Esophagus squamous epithelium (tissue), 5 donors: Measurements from ENCODE around the gene TAF3. TPM values are rescaled to one million over a fixed set of nuclear protein-coding genes. Genes with fewer than 3 reads are reported as not detected.

Experiments
- DNase-seq: peaks from one replicate; lab custom pipeline; 2025; lab: John Stamatoyannopoulos, UW
- H3K27ac ChIP-seq, 4 donors: fragments of 200-600 bp; sonication (generic); one replicate each; pipeline ENCODE4 v1.5.1; 2016 to 2019; ENCODE audit warnings: mild to moderate bottlenecking in 1 of 4
- H3K27me3 ChIP-seq, 4 donors: fragments of 200-600 bp; sonication (generic); 1 replicate in 3 of 4; 2 replicates in 1 of 4; pipeline versions ENCODE4 v1.5.1 to v1.6.0; 2017 to 2021; ENCODE audit warnings: antibody characterized with exemption in 1 of 4
- H3K36me3 ChIP-seq, 3 donors: fragments of 200-600 bp; sonication (generic); one replicate each; pipeline ENCODE4 v1.5.1; 2016 to 2019
- H3K4me1 ChIP-seq, 3 donors: fragments of 200-600 bp; sonication (generic); one replicate each; pipeline ENCODE4 v1.5.1; 2017 to 2019
- H3K4me3 ChIP-seq, 4 donors: fragments of 200-600 bp; sonication (generic); 1 replicate in 3 of 4; 2 replicates in 1 of 4; pipeline ENCODE4 v1.5.1; 2016 to 2019; ENCODE audit warnings: mild to moderate bottlenecking in 2 of 4, moderate library complexity in 1 of 4
- H3K9me3 ChIP-seq, 3 donors: fragments of 200-600 bp; sonication (generic); one replicate each; pipeline ENCODE4 v1.5.1; 2016 to 2019
- CTCF ChIP-seq, 6 experiments: fragments of 450-650 bp in 4 of 6; fragments of 200-600 bp in 2 of 6; sonication (generic) in 2 of 6; IDR thresholded peaks; one replicate each; pipeline ENCODE4 v1.5.1; 2016 to 2019; ENCODE audit warnings: antibody characterized with exemption in 6 of 6, mild to moderate bottlenecking in 4 of 6, moderate library complexity in 4 of 6
- POLR2A ChIP-seq, 4 donors: fragments of 450-650 bp; IDR thresholded peaks; one replicate each; pipeline ENCODE4 v1.6.1; 2017; ENCODE audit warnings: antibody characterized with exemption in 4 of 4, mild to moderate bottlenecking in 4 of 4, moderate library complexity in 3 of 4
- WGBS, 2 donors: methylation state at CpG; one replicate each; pipeline ENCODE4 v1.1.5; 2018; 5-methylcytosine and 5-hydroxymethylcytosine counted together
- intact Hi-C: fragments of 100-400 bp; cut with DNase I; formaldehyde crosslinking; loops from one replicate; pipeline ENCODE4 v1.15.0; 2022
- total RNA-seq, 4 donors: library from RNA; depleted of rRNA; stranded (reverse); fragments of >200 nt; gene quantifications; one replicate each; pipeline ENCODE4 v1.1.0, GENCODE V29; 2016
- donor health status: DM: yes; HTN: yes; CAD: no.

TAF3 gene
- total RNA-seq, 4 donors from 2014 or later: 2.6 to 5.1 (median 3.6) TPM

GRCh38 chr10:7829289-7829834 is 11.1 kb downstream of the TAF3 start:
- TF ChIP-seq POLR2A (IDR thresholded peaks at IDR 0.05) (no peak), CTCF (IDR thresholded peaks at IDR 0.05) (no peak)
- no peaks in the 10 kb centered on the region for H3K27me3 ChIP-seq
- 93 to 96% methylated on average over 10 of the region's 10 CpGs for WGBS, 2 donors
- no peak overlapping the region for H3K27ac ChIP-seq
- DNase-seq: no peak
- intact Hi-C loops: no loop called here
- H3K9me3 ChIP-seq: no peaks in the 10 kb centered on the region
- H3K4me3 ChIP-seq: no peak overlapping the region
- no peaks in the 10 kb centered on the region for H3K4me1 ChIP-seq
- H3K36me3 ChIP-seq: peaks cover 0 to 38% (median 10%) of the 10 kb centered on the region in 3 donors

GRCh38 chr10:7832060-7832459 is 13.8 kb downstream of the TAF3 start:
- TF ChIP-seq CTCF (IDR thresholded peaks at IDR 0.05): no peak
- TF ChIP-seq POLR2A (IDR thresholded peaks at IDR 0.05): no peak
- Histone ChIP-seq H3K27ac (no peak overlapping the region), H3K27me3 (no peaks in the 10 kb centered on the region), H3K36me3 (peaks cover 0 to 11% (median 2%) of the 10 kb centered on the region in 3 donors), H3K4me1 (no peaks in the 10 kb centered on the region), H3K4me3 (no peak overlapping the region), H3K9me3 (no peaks in the 10 kb centered on the region)
- DNase-seq: no peak
- intact Hi-C loops: no loop called here
- WGBS, 2 donors: 83 to 88% methylated on average over 1 of the region's 1 CpG

- no peaks in the 10 kb centered on the region for H3K4me1 ChIP-seq
- no peaks in the 10 kb centered on the region for H3K27me3 ChIP-seq
- H3K9me3 ChIP-seq: no peaks in the 10 kb centered on the region
- no peak for DNase-seq
- no peak overlapping the region for H3K4me3 ChIP-seq
- no peak overlapping the region for H3K27ac ChIP-seq
- no peak for TF ChIP-seq POLR2A (IDR thresholded peaks at IDR 0.05)
- TF ChIP-seq CTCF (IDR thresholded peaks at IDR 0.05): no peak
- intact Hi-C loops: no loop called here
- no peaks in the 10 kb centered on the region for H3K36me3 ChIP-seq
These were observed 14.9 kb downstream of the TAF3 start for GRCh38 chr10:7833210-7833609.

- Histone ChIP-seq H3K4me1 (no peaks in the 10 kb centered on the region), H3K27me3 (no peaks in the 10 kb centered on the region), H3K27ac (no peak overlapping the region), H3K36me3 (no peaks in the 10 kb centered on the region), H3K9me3 (no peaks in the 10 kb centered on the region), H3K4me3 (no peak overlapping the region)
- TF ChIP-seq CTCF (IDR thresholded peaks at IDR 0.05) (no peak), POLR2A (IDR thresholded peaks at IDR 0.05) (no peak)
- no peak for DNase-seq
- intact Hi-C loops: no loop called here
- WGBS, 2 donors: 80 to 91% methylated on average over 3 of the region's 3 CpGs
These were observed 16.0 kb downstream of the TAF3 start for GRCh38 chr10:7834262-7834661.

- no peak overlapping the region for H3K4me3 ChIP-seq
- H3K36me3 ChIP-seq: no peaks in the 10 kb centered on the region
- TF ChIP-seq POLR2A (IDR thresholded peaks at IDR 0.05) (no peak), CTCF (IDR thresholded peaks at IDR 0.05) (no peak)
- intact Hi-C loops: no loop called here
- no peak for DNase-seq
- 95% methylated on average over 2 of the region's 2 CpGs for WGBS, 2 donors
- no peaks in the 10 kb centered on the region for H3K27me3 ChIP-seq
- H3K9me3 ChIP-seq: no peaks in the 10 kb centered on the region
- H3K4me1 ChIP-seq: no peaks in the 10 kb centered on the region
- H3K27ac ChIP-seq: no peak overlapping the region
These were observed 18.3 kb downstream of the TAF3 start for GRCh38 chr10:7836571-7836970.
